HG03432 (cell line): Measurements from ENCODE around the gene GORAB.

Experiments used
- ATAC-seq: cut with Tn5 transposase; IDR thresholded peaks from one replicate; pipeline ENCODE4 v1.9.1; 2021; ENCODE audit warnings: mild to moderate bottlenecking, moderate library complexity; ENCODE audit not compliant: unreplicated experiment

GORAB gene

DNA sequence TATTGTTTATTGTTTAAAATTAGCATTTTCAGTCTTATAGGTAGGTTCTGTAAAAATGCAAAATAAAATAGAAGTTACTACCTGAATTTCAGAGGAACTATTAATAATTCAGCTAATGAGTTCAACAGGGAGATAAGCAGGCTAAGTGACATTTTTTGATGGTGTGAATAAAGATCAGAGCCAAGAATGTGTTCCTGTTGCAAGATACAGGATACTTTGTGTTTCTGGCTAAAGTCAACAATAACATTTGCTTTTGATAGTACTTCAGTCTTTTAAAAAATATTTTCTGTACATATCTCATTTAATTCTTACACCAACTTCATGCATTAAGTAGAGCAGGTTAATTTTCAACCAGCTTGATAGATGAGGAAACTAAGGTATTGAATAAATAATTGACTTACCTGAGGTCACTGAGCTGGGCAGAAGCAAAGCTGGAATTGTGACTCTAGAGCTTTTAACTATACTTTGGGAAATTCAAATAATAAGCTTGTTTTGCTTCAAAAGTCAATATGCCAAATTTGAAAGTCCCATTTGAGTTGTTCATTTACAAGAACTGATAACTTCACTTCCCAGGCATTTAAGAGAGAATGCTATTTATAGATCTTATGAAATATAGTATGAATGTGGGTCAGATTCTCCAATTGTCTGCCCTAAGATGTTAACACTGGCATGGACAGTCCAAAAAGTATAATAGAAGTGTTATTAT, 6.0 kb downstream of the GORAB start:
- ATAC-seq, result no peak

DNA sequence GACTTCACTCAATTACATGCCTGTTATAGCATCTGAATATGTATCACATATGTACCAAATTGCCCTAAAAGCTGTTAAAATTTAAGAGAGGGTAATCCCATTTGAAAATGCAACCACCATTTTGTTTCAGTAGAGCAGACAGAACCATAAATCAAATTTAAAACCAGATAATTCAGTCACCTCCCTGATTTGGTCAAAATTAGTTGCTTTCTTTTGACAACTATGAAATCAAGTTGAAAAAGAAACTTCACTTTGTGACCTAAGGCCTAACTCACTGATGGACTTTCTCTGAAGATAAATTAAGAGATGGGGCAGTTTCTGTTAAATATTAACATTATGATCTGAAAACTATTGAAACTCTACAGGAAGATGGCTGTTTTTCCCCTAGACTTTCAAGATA, 6.7 kb downstream of the GORAB start:
- no peak for ATAC-seq

DNA sequence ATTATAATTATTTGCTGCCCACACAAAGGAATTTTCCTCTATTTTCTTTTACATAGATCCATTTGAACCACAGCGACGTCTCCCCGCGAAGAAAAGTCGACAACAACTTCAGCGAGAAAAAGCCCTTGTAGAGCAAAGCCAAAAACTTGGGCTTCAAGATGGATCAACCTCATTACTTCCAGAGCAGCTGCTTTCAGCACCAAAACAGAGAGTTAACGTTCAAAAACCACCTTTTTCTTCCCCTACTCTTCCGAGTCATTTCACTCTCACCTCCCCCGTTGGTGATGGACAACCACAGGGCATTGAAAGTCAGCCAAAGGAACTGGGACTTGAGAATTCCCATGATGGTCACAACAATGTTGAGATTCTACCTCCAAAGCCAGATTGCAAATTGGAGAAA, 7.2 kb downstream of the GORAB start:
- no peak for ATAC-seq

DNA sequence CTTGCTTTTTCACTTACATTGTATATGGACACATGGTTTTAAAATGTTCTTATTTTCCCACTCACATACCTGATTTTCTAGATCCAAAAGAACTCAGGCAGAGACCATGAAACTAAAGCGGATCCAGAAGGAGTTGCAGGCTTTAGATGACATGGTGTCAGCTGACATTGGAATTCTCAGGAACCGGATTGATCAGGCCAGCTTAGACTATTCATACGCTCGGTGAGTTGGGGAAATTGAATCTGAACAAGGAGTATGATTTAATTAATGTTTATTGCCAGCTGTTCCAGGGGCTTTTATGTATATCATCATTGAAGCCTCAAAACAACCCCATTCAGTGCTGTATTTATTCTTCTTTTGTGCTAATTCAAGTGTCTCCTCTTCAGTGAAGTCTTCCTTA, 12.7 kb downstream of the GORAB start:
- ATAC-seq, result no peak

DNA sequence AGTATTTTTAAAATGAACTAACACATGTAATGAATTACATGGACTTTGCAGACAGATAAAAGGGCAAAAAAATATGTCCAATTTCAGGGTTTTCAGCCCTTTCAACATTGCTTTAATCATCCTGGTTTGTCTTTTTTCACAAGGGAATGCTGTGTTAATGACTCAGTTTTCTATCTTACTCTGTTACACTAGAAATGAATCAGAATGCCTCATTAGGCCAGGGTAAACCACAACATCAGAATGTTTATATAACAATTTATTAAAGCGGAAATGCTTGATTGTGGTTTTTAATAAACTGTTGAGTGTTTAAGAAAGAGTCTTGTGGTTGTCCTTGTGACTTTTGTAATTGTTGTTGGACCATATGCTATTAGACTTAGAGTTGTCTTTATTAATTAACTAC, 13.5 kb downstream of the GORAB start:
- ATAC-seq, result no peak

DNA sequence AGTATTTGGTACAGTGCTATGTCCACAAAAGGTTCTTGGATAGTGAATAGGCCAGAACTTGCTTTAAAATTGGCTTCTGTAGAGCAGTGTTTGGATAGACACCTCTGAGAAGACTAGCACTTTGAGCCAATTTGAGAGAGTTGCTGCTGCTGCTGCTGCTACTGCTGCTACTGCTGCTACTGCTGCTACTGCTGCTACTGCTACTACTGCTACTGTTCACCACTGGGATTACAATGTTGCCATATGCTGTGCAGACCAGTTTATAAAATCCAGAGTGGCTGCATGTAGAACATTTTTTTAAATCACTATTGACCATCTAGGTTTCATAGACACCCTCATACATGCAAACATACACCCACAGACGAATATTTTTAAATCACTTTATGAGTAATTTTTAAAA, 15.3 kb downstream of the GORAB start:
- no peak for ATAC-seq

DNA sequence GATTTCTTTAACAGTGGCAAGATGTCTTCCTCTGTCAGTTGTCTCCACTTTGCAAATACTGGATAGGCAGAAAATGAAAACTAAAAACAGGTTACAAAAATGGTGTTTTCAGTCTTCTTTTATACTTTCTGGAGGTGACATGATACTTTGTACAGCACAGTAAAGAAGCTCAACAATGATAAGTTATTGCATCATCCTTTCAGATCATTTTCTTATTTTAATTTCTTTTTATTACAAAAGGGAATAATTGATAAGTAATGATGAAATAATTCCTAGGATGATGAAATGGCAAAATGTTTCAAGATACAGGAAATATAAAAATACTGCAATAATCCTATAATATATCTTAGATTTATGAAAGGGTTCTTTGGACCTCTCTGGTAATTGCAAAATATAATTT, 16.5 kb downstream of the GORAB start:
- no peak for ATAC-seq

DNA sequence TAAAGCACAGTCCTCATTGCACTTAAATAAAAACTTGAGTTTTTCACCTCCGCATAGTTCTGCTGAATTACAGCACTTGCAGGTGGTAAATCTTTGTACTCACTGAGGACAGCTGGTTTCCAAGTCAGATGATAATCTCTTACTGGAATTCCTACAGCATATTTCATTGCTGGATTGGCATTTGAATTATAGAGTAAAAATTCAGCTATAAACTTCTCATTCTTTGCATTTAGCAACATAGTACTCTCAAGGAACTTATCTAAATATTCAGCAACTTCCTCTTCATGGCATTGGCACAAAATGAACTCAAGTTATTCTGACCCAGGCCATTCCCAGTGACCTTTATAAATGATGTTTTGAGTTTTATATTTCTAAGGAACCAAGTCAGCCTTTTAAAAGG, 23.4 kb downstream of the GORAB start:
- ATAC-seq, result no peak

DNA sequence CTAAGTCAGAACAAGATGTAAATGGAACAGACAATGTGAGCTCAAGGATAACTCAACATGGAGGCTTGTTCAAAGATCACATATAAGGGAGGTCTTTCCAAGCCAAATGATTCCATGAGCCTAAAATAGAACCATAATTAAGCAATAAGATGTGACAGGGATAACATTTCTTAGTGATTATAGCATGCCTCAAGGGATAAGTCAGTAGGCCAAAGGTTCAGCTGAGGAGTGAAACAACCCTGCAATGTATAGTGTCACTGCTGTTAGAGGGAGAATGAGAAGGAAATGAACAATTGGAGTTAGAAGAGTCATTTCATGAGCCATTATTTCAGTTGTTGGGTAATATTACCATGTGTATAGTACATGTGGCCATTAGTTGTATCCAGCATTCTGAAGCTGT, 25.0 kb downstream of the GORAB start:
- ATAC-seq, result no peak

DNA sequence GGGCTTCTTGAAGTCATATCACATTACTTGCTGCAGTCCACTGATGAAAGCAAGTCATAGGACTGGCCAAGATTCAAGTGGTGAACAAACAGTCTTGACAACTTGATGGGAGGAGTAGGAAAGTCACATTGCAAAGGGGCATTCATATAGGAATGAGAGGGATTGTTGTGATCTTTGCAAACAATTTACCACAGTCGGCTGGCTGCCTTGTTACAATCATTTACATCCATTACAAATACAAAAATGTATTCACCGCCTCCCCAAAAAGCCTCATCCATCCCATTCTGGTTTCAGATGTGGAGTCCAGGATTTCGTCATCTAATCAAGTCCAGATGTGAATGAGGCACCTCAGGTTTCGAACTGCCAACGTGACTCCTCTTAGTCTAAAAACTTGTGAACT, 26.8 kb downstream of the GORAB start:
- ATAC-seq, result no peak

DNA sequence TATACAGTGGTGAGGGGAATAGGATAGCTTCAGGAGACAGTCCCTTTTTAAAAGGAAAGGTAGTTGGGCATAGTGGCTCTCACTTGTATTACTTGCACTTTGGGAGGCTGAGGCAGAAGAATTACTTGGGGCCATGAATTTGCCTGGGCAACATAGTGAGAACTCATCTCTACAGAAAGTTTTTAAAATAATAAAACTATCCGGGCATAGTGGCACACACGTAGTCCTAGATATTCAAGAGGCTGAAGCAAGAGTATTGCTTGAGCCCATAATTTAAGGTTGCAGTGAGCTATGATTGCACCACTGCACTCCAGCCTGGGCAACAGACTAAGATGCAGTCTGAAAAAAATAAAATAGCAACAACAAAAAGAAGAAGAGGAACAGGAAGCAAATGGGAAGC, 27.2 kb downstream of the GORAB start:
- no peak for ATAC-seq

DNA sequence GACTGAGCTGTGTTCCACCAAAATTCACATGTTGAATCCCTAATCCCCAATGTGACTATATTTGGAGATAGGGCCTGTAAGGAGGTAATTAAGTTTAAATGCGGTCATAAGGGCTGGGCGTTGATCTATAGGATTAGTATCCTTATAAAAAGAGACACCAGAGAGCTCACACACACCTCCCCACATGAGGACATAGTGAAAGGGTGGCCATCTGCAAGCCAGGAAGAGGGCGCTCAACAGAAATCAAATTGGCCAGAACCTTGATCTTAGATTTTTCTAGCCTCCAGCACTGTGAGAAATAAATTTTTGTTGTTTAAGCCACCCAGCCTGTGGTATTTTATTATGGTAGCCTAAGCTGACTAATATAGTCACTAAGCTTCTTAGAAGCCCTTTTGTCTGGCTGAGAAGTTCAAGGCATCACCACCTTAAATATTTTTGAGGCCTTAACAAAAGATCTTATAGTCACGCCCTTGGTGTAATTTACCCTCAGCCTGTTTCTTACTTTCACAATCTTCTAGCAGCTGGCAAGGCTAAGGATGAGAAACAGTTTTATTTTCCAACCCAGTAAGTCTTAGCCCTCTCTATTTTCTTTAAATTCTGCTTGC, 28.8 kb downstream of the GORAB start:
- ATAC-seq, result no peak

DNA sequence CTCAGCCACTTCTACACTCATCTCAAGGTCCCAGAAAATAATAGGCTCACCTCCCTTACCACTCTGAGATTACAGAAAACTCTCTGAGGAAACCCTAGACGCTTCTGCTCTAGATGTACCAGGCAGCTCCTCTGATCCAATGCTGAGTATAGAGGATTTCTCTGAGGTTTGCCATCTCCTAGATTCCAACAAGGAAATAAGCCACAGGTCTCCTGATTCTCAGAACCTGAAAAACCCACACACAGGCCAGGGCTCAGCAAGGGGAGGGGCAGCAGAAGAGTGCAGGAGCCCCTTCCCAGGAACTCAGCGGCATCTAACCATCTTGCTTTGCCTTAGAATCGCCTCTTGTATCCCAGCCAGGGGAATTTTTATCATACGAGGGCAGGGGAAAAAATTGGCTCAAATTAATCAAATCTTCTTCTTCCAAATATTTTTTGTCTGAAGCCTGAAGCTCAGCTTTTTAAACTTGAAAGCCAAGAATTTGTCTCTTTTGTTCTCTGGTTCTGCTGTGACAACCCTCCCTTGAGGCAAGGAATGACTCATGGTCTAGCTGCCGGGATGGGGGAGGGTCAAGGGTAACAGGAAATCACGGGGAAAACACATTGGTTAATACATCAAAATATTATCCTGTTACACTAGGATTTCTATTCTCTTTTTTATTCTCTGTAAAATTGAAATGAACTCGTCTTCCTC, 30.8 kb downstream of the GORAB start:
- peak; percentile 82 for ATAC-seq

DNA sequence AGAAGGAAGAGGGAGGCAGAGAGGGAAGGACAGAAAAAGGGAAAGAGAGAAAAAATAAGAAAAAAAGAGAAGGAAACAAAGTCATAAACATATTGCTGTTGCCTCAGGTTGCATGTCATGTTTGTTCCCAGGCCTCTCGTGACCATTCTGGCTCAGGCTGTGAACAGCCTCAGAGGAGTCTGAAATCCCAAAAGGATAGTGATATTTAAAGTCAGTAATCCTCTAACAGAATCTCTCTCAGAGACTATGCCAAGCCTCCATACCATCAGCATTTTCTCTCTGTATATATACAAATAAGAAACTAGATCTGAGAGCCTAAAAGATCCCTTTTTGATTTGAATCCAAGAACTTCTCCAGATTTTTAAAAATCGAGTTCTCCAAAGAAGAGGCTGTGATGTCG, 35.2 kb downstream of the GORAB start:
- ATAC-seq, result no peak

DNA sequence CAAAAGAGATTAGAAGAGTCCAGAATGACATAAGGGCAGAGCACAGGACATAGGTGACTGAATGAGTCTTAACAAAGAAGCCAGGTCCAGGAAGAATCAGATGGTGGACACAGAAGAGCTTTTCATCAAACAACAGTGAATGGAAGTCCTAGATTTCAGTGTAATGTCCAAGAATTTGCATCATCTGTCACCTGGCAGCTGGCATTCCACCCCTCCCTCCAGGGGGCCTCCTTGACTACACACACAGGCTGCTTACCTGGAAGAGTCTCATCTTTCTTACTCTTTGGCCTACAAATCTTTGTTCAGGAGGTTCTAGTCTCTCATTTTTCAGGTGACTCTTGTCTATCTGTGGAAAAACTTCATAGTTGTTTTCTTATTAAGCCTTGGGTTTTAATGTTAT, 36.2 kb downstream of the GORAB start:
- ATAC-seq, result no peak

DNA sequence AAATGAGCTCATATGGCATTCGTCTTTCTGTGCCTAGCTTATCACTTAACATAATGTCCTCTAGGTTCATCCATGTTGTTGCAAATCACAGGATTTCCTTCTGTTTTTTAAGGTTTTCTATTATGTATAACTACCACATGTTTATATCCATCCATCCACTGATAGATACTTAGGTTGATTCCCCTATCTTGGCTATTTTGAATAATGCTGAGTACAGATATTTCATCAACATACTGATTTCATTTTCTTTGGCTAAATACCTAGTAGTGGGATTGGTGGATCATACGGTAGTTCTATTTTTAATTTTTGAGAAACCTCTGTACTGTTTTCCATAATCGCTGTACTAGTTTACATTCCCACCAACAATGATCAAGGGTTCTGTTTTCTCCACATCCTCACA, 45.0 kb downstream of the GORAB start:
- ATAC-seq, result no peak

DNA sequence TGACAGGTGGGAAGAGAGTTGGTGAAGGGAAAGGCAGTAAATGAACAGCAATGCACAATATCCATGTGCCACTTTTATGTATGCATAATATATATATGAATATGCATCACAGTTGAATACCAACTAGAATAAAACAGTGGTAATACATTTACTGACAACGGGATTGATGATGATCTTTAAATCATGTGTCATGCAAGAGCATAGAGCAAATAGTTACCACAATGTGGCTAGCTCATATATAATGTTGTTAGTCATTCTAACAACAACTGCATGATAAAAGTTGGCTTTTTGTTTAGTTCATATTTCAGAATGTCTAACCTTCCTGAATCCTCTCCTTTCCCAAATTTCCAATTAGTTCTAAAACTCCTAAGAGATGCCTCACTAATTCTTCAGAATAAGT, 46.4 kb downstream of the GORAB start:
- ATAC-seq, result no peak

DNA sequence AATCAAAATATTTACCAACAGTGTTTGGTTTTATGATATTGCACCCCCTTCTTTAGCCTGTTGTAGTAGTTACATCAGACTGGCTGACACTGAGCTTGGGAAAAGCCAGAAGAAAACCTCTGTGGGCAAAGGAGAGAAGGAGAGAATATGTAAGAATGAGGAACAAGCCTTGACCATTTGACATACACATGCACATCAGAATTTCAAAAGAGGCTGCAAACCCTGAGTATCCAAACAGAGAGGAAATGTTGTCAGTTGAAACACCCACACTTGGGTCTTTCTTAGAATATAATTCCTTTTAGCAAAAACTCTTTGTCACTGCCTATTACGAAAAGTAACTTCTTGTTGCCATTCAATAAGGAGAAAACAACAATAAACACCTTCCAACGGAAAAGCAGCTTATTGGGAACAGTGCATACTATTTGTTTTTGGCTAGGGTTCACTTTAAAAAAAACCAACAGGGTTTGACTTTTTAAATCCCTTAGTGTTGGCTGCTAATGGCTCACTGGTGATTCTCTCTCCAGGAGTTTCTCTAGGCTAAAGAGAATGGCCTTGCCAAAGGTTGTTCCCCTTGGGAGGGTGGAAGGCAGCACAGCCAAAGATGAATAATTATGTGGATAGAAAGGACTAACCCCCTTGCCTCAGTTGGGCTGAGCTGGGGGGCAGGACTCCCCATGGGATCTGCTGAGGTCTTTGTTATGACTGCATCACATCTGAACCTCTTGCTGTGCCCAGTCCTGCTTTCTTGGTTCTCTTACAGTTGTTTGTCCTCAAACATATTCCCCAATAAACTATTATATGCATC, 48.9 kb downstream of the GORAB start:
- ATAC-seq, result no peak

DNA sequence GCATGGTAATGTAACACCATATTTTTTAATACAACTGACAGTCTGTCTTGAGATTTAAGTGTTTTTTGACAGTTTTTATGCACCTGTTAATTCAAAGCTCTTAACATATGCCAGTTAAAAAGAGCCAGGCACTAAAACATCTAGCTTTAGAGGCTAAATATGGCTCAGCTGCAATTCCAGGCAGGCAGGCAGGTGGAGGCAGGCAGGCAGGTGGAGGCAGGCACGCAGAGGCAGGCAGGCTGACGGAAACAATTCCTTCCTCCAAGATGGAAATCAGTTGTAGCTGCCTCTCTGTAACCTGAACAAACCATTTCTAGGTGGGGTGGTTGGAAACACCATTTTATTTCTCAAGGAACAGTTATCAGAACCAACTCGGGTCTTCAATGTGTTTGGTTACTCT, 51.2 kb downstream of the GORAB start:
- no peak for ATAC-seq

DNA sequence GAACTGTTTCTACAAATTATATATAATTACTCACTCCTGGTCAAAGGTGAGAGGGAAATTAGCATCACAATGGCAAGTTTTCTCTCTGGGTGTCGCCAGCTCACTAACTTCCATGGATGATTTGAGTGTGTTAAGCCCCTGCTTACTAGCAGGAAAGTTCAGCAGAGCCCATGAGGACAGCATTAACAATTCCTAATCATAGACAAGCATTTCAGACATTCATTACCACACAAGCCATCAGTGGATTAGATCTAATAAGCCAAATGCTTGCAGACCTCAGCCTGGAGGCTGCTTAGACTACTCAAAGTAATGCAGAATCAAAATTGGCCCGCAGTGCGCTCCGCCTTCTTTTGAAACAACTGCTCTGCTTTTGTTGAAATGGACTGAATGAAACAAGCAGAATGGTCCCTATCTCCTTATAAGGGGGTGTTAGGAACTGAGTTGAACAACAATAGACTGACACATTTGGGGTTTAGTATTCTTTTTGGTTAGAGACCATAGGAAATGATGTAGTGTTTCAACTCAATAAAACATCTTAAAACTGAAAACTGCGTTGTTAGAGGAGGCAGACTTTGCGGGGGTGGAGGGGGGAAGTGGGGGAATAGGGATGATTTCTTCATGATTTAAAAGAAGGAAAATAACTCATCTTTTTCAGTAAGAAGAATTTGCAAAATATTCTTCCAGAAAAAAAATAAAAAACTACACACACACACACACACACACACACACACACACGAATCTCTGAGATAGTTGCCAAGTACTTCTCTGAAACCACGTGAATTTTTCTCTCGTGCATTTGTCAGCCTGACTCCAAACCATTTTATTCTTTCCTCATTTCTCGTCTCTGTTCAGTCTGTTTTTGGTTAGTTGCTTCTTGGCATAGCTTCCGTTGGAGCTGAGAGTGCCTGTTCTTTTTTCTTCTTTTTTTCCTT, 54.6 kb downstream of the GORAB start:
- ATAC-seq, result no peak

DNA sequence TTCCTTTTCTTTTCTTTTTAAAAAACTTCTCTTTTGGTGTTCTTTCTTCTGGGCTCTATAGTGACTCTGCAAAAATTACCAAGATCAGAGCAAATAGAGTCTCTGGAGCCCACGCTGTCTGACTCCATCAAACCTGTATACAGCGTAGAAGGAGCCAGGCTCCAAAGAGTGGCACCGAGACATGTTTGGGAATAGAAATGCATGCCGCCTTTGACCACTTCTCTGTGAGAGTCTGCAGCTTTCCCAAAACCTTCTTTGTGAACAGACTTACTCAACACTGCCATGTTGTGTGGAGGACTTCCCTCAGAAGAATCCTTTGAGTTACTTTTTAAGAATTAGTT, 55.3 kb downstream of the GORAB start:
- ATAC-seq, result no peak
